ENCODE measurements around the gene CAPN8.

DNA sequence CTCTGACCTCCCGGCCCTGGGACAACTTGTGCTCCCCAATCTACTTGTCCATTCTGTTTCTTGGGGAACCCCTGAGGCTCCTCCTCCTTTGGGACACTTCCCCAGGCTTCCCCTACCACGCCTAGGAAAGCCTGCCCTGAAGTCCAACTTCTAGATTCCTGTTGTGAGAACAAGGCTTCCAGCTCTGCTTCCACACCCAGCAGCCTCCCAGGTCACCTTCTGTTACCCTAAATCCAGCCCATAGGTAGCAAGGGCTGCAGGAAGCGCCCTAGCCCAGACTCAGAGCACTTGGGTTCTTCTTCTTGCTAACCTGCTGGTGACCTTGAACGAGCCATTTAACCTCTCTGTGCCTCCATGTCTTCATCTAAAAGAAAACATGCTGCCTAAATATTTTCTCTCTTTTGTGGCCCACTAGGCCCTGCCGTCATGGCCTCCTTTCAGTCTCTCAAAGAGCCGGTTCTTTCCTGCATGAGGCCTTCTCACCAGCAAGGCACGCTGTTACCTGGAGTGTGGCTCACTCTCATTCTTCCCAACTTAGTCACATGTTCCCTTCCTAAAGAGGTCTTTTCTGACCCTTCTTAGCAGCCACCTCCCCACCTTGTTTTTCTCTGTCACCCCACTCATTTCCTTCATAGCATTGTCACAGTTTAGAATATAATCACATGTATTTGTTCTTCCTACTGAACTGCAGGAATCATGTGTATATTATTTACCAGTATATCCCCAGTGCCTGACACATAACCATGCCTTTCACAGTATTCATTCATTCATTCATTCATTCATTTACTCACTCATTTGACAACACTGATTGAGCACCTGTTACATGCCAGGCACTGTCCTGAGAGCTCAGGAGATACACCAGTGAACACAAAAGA lies 48.3 kb upstream of the CAPN8 start:
- TF ChIP-seq, protein P1, sequence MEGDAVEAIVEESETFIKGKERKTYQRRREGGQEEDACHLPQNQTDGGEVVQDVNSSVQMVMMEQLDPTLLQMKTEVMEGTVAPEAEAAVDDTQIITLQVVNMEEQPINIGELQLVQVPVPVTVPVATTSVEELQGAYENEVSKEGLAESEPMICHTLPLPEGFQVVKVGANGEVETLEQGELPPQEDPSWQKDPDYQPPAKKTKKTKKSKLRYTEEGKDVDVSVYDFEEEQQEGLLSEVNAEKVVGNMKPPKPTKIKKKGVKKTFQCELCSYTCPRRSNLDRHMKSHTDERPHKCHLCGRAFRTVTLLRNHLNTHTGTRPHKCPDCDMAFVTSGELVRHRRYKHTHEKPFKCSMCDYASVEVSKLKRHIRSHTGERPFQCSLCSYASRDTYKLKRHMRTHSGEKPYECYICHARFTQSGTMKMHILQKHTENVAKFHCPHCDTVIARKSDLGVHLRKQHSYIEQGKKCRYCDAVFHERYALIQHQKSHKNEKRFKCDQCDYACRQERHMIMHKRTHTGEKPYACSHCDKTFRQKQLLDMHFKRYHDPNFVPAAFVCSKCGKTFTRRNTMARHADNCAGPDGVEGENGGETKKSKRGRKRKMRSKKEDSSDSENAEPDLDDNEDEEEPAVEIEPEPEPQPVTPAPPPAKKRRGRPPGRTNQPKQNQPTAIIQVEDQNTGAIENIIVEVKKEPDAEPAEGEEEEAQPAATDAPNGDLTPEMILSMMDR (optimal IDR thresholded peaks at IDR 0.05 in 1 of 3, IDR thresholded peaks at IDR 0.05 in 1 of 3, conservative IDR thresholded peaks at IDR 0.05 in 1 of 3; ENCODE audit: extremely low read depth in 1 of 3, insufficient read depth in 2 of 3, low read length in 3 of 3) = no peak
- no peak for TF ChIP-seq EZH2 (IDR thresholded peaks at IDR 0.05; ENCODE audit: low read length)
